SK-N-SH (cell line): ENCODE measurements around the gene PPY. TPM values are rescaled to one million over a fixed set of nuclear protein-coding genes. Genes with fewer than 3 reads are reported as not detected.
"Not testable (repeated sequence)": the region's sequence is repeated elsewhere in the genome, so short reads cannot be mapped to it uniquely, and the experiment has no call there.

ENCODE experiments used
- CTCF ChIA-PET: fragments of 300-600, 350-600 bp; formaldehyde crosslinking; extraction: SDS; loops from one replicate; lab custom pipeline; 2021; lab: Yijun Ruan, JAX
- POLR2A ChIA-PET: fragments of 350-600 bp; sonication (Branson Sonifier 250); formaldehyde crosslinking; extraction: SDS; loops from one replicate; lab custom pipeline; 2020; ENCODE audit warnings: antibody characterized with exemption, inconsistent platforms; lab: Yijun Ruan, JAX
- DNase-seq: peaks from one replicate; pipeline ENCODE4 v3.0.0; 2012
- H2AFZ ChIP-seq: fragments of 200-600 bp; sonication (generic); 2 replicates; pipeline ENCODE4 v1.8.1; 2016; ENCODE audit warnings: antibody characterized with exemption, mild to moderate bottlenecking, low read depth
- H3F3A ChIP-seq: fragments of 200-600 bp; sonication (generic); replicated peaks from 2 replicates; pipeline ENCODE3; 2016; ENCODE audit warnings: antibody characterized with exemption, mild to moderate bottlenecking; ENCODE audit not compliant: insufficient read depth
- H3K27ac ChIP-seq, 2 experiments: fragments of 200-500 bp in 1 of 2; fragments of 200-600 bp in 1 of 2; sonication (Bioruptor generic) in 1 of 2; sonication (generic), shearing (Covaris generic) in 1 of 2; 2 replicates each; pipeline versions ENCODE4 v1.5.1 to v1.6.1; 2014 to 2016; ENCODE audit warnings: low read depth in 2 of 2, inconsistent platforms in 1 of 2, low read length in 1 of 2, mild to moderate bottlenecking in 1 of 2, mixed read lengths in 1 of 2
- H3K27me3 ChIP-seq: fragments of 200-600 bp; sonication (generic), shearing (Covaris generic); 2 replicates; pipeline ENCODE4 v1.6.1; 2016; ENCODE audit warnings: mixed run types; ENCODE audit not compliant: insufficient read depth
- H3K36me3 ChIP-seq, 2 experiments: fragments of 200-500 bp in 1 of 2; fragments of 200-600 bp in 1 of 2; sonication (Bioruptor generic) in 1 of 2; sonication (generic) in 1 of 2; replicated peaks in 1 of 2; 2 replicates each; pipeline versions ENCODE3 to v1.5.1; 2014 to 2016; ENCODE audit warnings: low read length in 1 of 2, mild to moderate bottlenecking in 1 of 2; ENCODE audit not compliant: insufficient read depth in 2 of 2, control insufficient read depth in 1 of 2
- H3K4me1 ChIP-seq, 2 experiments: fragments of 200-500 bp in 1 of 2; fragments of 200-600 bp in 1 of 2; sonication (Bioruptor generic) in 1 of 2; sonication (generic), shearing (Covaris generic) in 1 of 2; 2 replicates each; pipeline versions ENCODE4 v1.5.1 to v1.6.1; 2014 to 2016; ENCODE audit warnings: low read depth in 1 of 2, low read length in 1 of 2, mixed run types in 1 of 2; ENCODE audit not compliant: insufficient read depth in 2 of 2, control insufficient read depth in 1 of 2
- H3K4me2 ChIP-seq: fragments of 200-600 bp; sonication (generic), shearing (Covaris generic); 2 replicates; pipeline ENCODE4 v1.6.1; 2017; ENCODE audit warnings: mixed run types
- H3K4me3 ChIP-seq, 2 experiments: fragments of 200-500 bp in 1 of 2; fragments of 200-600 bp in 1 of 2; sonication (Bioruptor generic) in 1 of 2; sonication (generic), shearing (Covaris generic) in 1 of 2; 2 replicates each; pipeline versions ENCODE4 v1.5.1 to v1.8.1; 2014 to 2016; ENCODE audit warnings: low read depth in 2 of 2, inconsistent platforms in 1 of 2, low read length in 1 of 2, mild to moderate bottlenecking in 1 of 2, mixed read lengths in 1 of 2, moderate library complexity in 1 of 2
- H3K79me2 ChIP-seq: fragments of 200-600 bp; sonication (generic); 2 replicates; pipeline ENCODE4 v1.8.1; 2017; ENCODE audit warnings: mild to moderate bottlenecking; ENCODE audit not compliant: insufficient read depth
- H3K9ac ChIP-seq: fragments of 200-600 bp; sonication (generic); 2 replicates; pipeline ENCODE4 v1.6.1; 2017; ENCODE audit warnings: mixed run types
- H3K9me2 ChIP-seq: fragments of 200-600 bp; sonication (generic); 2 replicates; pipeline ENCODE4 v1.6.1; 2017; ENCODE audit warnings: mixed run types
- H3K9me3 ChIP-seq: fragments of 200-600 bp; sonication (generic); 2 replicates; pipeline ENCODE4 v1.6.1; 2017; ENCODE audit warnings: mixed run types, mild to moderate bottlenecking, moderate library complexity
- H4K20me1 ChIP-seq: fragments of 200-600 bp; sonication (generic); 2 replicates; pipeline ENCODE4 v1.6.1; 2017; ENCODE audit warnings: mild to moderate bottlenecking, mixed run types; ENCODE audit not compliant: insufficient read depth
- CHD2 ChIP-seq: fragments of 150-350 bp; IDR thresholded peaks from 2 replicates; pipeline ENCODE4 v1.6.1; 2018; ENCODE audit warnings: low read length; ENCODE audit not compliant: partially characterized antibody
- ELF1 ChIP-seq: IDR thresholded peaks from 2 replicates; pipeline ENCODE4 v1.4.0; 2012
- GATA2 ChIP-seq: sonication (generic); formaldehyde crosslinking; IDR thresholded peaks from 2 replicates; pipeline ENCODE4 v1.5.0; 2020; ENCODE audit warnings: mild to moderate bottlenecking, missing genetic modification reagents
- JUND ChIP-seq: IDR thresholded peaks from 2 replicates; pipeline ENCODE4 v1.4.0; 2012
- POLR2AphosphoS5 ChIP-seq: IDR thresholded peaks from 2 replicates; pipeline ENCODE4 v1.6.1; 2012; ENCODE audit warnings: low read depth, low read length
- RAD21 ChIP-seq: IDR thresholded peaks from 2 replicates; pipeline ENCODE4 v1.6.1; 2012; ENCODE audit warnings: mild to moderate bottlenecking, low read length
- RFX5 ChIP-seq: IDR thresholded peaks from 2 replicates; pipeline ENCODE4 v1.6.1; 2012; ENCODE audit warnings: mild to moderate bottlenecking, improper control_type of control experiment, low read length
- SMC3 ChIP-seq: IDR thresholded peaks from 2 replicates; pipeline ENCODE4 v1.6.1; 2012; ENCODE audit warnings: low read depth, low read length, improper control_type of control experiment
- WGBS: methylation state at CpG from one replicate; pipeline ENCODE4 v1.1.6; 2017; ENCODE audit warnings: low lambda C conversion rate; 5-methylcytosine and 5-hydroxymethylcytosine counted together
- polyA plus RNA-seq, 3 experiments: library from polyadenylated mRNA; depleted of rRNA; stranded (reverse); fragments of >200 nt; gene quantifications; 2 replicates each; pipeline ENCODE4 v1.2.3, GENCODE V29; 2012
- TF ChIP-seq, protein P1 (sequence below): IDR thresholded peaks from 2 replicates; pipeline ENCODE4 v1.4.0; 2012; ENCODE audit warnings: low read depth, borderline replicate concordance
- TF ChIP-seq, protein P2 (sequence below): fragments of 200-600 bp; sonication (generic); IDR thresholded peaks from 2 replicates; pipeline ENCODE4 v1.6.1; 2017; ENCODE audit warnings: antibody characterized with exemption, mild to moderate bottlenecking, moderate library complexity

Gene PPY
- polyA plus RNA-seq, 1 of the 3 experiments (the other 2 are of a cell fraction), result not detected

DNA sequence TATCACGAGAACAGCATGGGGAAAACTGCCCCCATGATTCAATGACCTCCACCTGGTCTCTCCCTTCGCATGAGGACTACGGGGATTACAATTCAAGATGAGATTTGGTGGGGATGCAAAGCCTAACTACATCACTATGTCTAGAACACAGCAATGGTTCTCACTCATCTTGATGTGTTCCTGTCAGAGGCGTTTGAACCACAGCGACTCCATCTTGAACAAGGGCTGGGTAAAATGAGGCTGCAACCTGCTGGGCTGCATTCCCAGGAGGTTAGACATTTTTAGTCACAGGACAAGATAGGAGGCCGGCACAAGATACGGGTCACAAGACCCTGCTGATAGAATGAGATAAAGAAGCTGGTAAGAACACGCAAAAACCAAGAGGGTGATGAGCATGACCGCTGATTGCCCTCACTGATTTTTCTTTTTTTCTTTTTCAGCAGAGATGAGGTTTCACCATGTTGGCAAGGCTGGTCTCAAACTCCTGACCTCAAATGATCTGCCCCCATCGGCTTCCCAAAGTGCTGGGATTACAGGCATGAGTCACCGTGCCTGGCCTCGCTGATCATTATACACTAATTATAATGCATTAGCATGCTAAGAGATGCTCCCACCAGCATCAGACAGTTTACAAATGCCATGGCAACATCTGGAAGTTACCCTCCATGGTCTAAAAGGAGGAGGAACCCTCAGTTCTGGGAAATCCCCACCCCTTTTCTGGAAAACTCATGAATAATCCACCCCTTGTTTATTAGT is 3.0 kb upstream of the PPY start (continued):
- TF ChIP-seq, protein P1, sequence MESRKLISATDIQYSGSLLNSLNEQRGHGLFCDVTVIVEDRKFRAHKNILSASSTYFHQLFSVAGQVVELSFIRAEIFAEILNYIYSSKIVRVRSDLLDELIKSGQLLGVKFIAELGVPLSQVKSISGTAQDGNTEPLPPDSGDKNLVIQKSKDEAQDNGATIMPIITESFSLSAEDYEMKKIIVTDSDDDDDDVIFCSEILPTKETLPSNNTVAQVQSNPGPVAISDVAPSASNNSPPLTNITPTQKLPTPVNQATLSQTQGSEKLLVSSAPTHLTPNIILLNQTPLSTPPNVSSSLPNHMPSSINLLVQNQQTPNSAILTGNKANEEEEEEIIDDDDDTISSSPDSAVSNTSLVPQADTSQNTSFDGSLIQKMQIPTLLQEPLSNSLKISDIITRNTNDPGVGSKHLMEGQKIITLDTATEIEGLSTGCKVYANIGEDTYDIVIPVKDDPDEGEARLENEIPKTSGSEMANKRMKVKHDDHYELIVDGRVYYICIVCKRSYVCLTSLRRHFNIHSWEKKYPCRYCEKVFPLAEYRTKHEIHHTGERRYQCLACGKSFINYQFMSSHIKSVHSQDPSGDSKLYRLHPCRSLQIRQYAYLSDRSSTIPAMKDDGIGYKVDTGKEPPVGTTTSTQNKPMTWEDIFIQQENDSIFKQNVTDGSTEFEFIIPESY, result no peak
- TF ChIP-seq POLR2AphosphoS5, result no peak
- no peak for TF ChIP-seq RAD21
- TF ChIP-seq, all 33 proteins: peak for 0

DNA sequence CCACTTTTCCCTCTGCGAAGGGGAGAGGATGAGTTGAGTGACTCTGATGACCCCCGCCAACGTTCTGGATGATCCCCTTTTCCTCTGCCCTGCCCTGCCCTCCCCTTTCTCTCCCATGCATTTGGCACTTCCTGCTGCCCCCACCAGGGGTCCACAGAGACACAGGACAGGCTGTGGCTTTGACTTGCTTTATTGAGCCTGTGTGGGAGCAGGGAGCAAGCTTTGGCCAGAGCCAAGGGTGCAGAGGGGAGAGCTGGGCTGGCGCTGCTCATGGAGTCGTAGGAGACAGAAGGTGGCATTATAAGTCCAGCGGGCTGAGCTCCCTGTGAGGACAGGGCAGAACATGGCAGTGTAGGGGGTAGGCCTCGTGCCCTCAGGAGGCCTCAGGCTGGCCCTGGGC is 1.6 kb downstream of the PPY start:
- Histone ChIP-seq H2AFZ (no peak overlapping the region), H3F3A (no peaks in the 10 kb centered on the region), H3K27me3 (no peaks in the 10 kb centered on the region), H3K4me3 (no peak overlapping the region), H3K4me2 (no peak overlapping the region), H3K9me2 (no peaks in the 10 kb centered on the region), H3K79me2 (no peaks in the 10 kb centered on the region), H4K20me1 (no peaks in the 10 kb centered on the region), H3K4me1 (peaks cover 0 to 7% of the 10 kb centered on the region in 2 experiments; a peak in 1 of 4 replicates), H3K36me3 (no peaks in the 10 kb centered on the region), H3K27ac (no peak overlapping the region), H3K9me3 (no peaks in the 10 kb centered on the region), H3K9ac (no peak overlapping the region)
- TF ChIP-seq CHD2, result peak; percentile 20
- no peak for TF ChIP-seq GATA2 (CRISPR knock-in tag)
- peak; percentile 67 for TF ChIP-seq SMC3
- peak; percentile 75 for TF ChIP-seq RAD21
- TF ChIP-seq, protein P2, sequence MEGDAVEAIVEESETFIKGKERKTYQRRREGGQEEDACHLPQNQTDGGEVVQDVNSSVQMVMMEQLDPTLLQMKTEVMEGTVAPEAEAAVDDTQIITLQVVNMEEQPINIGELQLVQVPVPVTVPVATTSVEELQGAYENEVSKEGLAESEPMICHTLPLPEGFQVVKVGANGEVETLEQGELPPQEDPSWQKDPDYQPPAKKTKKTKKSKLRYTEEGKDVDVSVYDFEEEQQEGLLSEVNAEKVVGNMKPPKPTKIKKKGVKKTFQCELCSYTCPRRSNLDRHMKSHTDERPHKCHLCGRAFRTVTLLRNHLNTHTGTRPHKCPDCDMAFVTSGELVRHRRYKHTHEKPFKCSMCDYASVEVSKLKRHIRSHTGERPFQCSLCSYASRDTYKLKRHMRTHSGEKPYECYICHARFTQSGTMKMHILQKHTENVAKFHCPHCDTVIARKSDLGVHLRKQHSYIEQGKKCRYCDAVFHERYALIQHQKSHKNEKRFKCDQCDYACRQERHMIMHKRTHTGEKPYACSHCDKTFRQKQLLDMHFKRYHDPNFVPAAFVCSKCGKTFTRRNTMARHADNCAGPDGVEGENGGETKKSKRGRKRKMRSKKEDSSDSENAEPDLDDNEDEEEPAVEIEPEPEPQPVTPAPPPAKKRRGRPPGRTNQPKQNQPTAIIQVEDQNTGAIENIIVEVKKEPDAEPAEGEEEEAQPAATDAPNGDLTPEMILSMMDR, result peak; percentile 58
- CTCF ChIA-PET, result interaction anchor here (0.6 to 18.2 kb wide), 13 partner anchors 18 to 175 kb away, joined by 3 to 638 read pairs (median 4); partner anchors contain the start of genes MPP2, NAGS and TMEM101
- 64% methylated on average over 6 of the region's 7 CpGs for WGBS
- DNase-seq, result peak; percentile 81
- POLR2A ChIA-PET, result no interaction called here

DNA sequence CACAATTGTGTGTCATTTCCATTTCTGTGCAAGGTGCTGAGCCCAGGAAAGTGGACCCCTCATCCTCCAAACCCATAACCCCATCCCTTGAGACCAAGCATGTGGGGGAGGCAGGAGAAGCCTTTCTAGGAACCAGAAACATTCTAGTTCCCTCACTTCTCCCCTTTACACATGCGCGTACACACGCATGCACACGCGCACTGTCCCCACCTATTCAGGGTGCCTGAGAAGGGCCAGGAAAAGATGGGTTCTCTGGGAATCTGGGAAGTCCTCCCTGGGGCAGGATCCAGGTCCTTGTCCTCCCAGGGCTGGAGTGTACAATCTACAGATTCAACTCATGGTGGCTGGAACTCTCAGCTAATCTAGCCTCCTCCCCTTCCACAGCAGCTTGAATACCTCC is 2.4 kb downstream of the PPY start:
- 98% methylated on average over 5 of the region's 5 CpGs for WGBS
- Histone ChIP-seq H3K27ac (no peak overlapping the region), H3K27me3 (no peaks in the 10 kb centered on the region), H4K20me1 (no peaks in the 10 kb centered on the region), H3K36me3 (no peaks in the 10 kb centered on the region), H3K4me2 (no peak overlapping the region), H3K9ac (no peak overlapping the region), H3K9me3 (no peaks in the 10 kb centered on the region), H3K79me2 (no peaks in the 10 kb centered on the region), H2AFZ (no peak overlapping the region), H3F3A (no peaks in the 10 kb centered on the region), H3K4me1 (peaks cover 0 to 7% of the 10 kb centered on the region in 2 experiments; a peak in 1 of 4 replicates), H3K4me3 (no peak overlapping the region), H3K9me2 (no peaks in the 10 kb centered on the region)
- TF ChIP-seq RFX5, result no peak
- TF ChIP-seq ELF1, result no peak
- no peak for TF ChIP-seq JUND
- TF ChIP-seq GATA2 (CRISPR knock-in tag), result no peak
- DNase-seq, result no peak
- CTCF ChIA-PET, result interaction anchor here (0.7 to 18.2 kb wide), 7 partner anchors 21 to 183 kb away, joined by 3 to 638 read pairs (median 5); partner anchors contain the start of genes MPP2, NAGS and TMEM101
- POLR2A ChIA-PET, result no interaction called here

DNA sequence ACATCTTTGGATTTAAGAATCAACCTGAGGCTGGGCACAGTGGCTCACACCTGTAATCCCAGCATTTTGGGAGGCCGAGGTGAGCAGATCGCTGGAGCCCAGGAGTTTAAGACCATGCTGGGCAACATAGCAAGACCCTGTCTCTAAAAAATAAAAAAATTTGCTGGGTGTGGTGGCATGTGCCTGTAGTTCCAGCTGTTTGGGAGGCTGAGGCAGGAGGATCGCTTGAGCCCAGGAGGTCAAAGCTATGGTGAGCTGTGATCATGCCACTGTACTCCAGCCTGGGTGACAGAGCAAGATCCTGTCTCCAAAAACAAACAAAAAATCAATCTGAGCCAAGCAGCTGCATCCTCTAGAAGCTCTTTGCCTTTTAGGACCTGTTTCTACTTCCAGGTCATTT is 2.8 kb downstream of the PPY start:
- CTCF ChIA-PET, result interaction anchor here (0.7 to 18.2 kb wide), 7 partner anchors 20 to 183 kb away, joined by 3 to 638 read pairs (median 5); partner anchors contain the start of genes MPP2, NAGS and TMEM101
- H3K79me2 ChIP-seq, H3K4me3 ChIP-seq, H3K27ac ChIP-seq, H3K9me3 ChIP-seq, POLR2A ChIA-PET, H3K4me2 ChIP-seq, DNase-seq, H3F3A ChIP-seq, H2AFZ ChIP-seq, H3K4me1 ChIP-seq, H4K20me1 ChIP-seq, H3K9me2 ChIP-seq, H3K27me3 ChIP-seq, H3K9ac ChIP-seq, H3K36me3 ChIP-seq: not testable (repeated sequence)
- 84% methylated on average over 3 of the region's 3 CpGs for WGBS
